ENCODE data around the gene GREM2. TPM values are rescaled to one million over a fixed set of nuclear protein-coding genes. Genes with fewer than 3 reads are reported as not detected.

Gene GREM2
- total and polyA plus RNA-seq, 9 of the 15 experiments (the other 6 are each of a cell fraction or from before 2014, with no cell fraction given), result 0.01 to 0.07 (median 0.05) TPM; not detected in 5

- TF ChIP-seq EGR1 (conservative IDR thresholded peaks at IDR 0.05), result no peak
- no peak for TF ChIP-seq E4F1 (CRISPR knock-in tag; IDR thresholded peaks at IDR 0.05; ENCODE audit: borderline replicate concordance)
- no peak for TF ChIP-seq ZNF780A (CRISPR knock-in tag; IDR thresholded peaks at IDR 0.05)
- no peak for TF ChIP-seq ETV6 (IDR thresholded peaks at IDR 0.05; ENCODE audit: borderline replicate concordance in 1 of 2, low read depth in 2 of 2, low read length in 1 of 2)
- no peak for TF ChIP-seq ETV6 (CRISPR knock-in tag; IDR thresholded peaks at IDR 0.05; ENCODE audit: borderline replicate concordance)
- TF ChIP-seq, protein P1, sequence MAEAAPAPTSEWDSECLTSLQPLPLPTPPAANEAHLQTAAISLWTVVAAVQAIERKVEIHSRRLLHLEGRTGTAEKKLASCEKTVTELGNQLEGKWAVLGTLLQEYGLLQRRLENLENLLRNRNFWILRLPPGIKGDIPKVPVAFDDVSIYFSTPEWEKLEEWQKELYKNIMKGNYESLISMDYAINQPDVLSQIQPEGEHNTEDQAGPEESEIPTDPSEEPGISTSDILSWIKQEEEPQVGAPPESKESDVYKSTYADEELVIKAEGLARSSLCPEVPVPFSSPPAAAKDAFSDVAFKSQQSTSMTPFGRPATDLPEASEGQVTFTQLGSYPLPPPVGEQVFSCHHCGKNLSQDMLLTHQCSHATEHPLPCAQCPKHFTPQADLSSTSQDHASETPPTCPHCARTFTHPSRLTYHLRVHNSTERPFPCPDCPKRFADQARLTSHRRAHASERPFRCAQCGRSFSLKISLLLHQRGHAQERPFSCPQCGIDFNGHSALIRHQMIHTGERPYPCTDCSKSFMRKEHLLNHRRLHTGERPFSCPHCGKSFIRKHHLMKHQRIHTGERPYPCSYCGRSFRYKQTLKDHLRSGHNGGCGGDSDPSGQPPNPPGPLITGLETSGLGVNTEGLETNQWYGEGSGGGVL (CRISPR knock-in tag; IDR thresholded peaks at IDR 0.05), result no peak
- TF ChIP-seq PCBP2 (IDR thresholded peaks at IDR 0.05; ENCODE audit: low read depth, low read length, poor library complexity, severe bottlenecking), result no peak
- TF ChIP-seq SIRT6 (IDR thresholded peaks at IDR 0.05; ENCODE audit: low read depth, low read length), result no peak
- no peak for TF ChIP-seq ETV5 (CRISPR knock-in tag; IDR thresholded peaks at IDR 0.05; ENCODE audit: low read depth)
- no peak for TF ChIP-seq XRCC5 (IDR thresholded peaks at IDR 0.05; ENCODE audit: low read depth, low read length)
- no peak for TF ChIP-seq ZNF507 (tag; conservative IDR thresholded peaks at IDR 0.05)
- no peak for TF ChIP-seq PTBP1 (IDR thresholded peaks at IDR 0.05; ENCODE audit: low read depth, low read length)
Observed at GRCh38 chr1:240498335-240498734, 113.6 kb downstream of the GREM2 start (continued).

Measured in K562 (cell line).